NCI-H1092 treated with DMSO at 0.1 percent for 48 hours (cell line): ENCODE results near the gene EIF4B.

Experiments
- DNase-seq: peaks from one replicate; lab custom pipeline; 2025; lab: John Stamatoyannopoulos, UW

EIF4B gene

DNA sequence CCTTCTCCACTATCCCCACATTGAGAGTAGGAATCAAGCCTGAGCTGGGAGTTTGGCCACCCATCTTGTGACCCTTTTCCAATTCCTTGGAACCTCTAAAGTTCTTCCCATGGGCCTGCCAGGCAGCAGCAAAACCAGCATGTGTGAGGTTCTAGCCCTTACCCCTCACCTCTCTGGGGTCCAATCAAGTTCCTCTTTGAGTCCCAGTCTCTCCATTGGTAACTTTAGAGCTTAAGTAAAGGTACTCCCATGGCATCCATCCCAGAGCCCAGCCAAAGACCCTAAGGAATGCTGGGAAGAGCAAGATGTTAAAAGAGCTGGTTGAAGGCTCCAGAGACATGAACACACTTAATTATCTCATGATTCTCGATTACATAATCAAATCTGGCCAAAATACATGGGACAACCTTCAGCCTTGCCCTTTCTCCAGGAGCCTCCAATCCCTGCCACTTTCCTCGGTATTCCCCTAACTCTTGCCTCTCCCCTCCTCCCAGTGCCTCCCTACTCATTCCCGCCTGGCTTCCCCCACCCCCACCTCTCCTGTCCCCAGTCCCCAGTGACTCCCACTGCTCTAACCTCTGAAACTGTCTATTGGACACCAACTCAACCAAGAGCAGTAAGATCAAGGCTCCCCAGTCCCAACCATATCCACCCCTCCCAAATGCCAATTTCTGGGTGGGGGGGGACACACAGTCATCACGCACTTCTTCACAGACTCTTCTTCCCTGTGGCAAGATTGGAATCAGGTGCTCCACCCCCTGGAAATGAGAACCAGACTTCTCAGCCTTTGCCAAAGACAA is 38.8 kb downstream of the EIF4B start:
- no peak for DNase-seq

DNA sequence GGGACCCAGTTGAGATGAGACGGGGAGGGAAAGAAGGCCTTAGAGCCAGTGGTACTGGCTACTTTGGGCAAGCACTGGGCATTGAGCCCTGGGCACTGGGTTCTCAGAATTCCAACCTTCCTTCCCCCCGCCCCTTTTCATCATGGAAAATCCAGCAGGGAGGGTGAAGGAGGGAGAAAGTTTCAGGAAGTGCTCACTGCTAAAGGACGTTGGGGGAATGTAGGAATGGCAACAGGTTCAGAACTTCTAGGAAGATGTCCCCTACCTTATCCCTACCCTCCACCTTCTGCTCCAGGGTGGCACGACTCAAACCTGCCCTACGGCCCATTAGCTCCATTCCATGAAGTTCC is 39.4 kb downstream of the EIF4B start:
- no peak for DNase-seq

DNA sequence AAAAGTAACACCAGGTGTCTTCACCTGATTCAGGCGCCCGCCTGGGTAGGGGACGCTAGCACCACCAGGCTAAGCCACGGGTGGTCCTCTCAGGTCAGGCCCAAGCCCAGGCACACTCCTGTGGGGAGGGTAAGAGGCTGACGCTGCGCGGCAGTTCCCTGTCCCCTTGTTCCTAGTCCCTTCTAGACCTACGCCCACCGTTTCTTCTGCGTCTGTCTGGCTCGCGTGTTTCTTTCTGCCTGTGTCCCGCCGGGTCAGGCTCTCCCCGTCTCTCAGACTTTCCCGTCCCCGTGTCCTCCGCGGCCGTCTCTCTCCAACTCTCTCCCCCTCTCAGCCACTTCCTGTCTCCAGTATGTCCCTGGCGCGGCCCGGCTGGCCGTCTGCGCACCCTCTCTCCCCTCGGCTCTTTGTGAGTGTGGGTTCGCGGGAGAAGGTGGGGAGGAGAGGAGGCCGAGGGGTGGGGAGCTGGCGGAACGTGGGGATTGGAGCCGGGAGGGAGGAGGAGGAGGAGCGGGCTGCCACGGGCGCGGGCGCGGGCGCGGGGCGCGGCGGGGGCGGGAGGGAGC is 40.5 kb downstream of the EIF4B start:
- peak; percentile 54 for DNase-seq

DNA sequence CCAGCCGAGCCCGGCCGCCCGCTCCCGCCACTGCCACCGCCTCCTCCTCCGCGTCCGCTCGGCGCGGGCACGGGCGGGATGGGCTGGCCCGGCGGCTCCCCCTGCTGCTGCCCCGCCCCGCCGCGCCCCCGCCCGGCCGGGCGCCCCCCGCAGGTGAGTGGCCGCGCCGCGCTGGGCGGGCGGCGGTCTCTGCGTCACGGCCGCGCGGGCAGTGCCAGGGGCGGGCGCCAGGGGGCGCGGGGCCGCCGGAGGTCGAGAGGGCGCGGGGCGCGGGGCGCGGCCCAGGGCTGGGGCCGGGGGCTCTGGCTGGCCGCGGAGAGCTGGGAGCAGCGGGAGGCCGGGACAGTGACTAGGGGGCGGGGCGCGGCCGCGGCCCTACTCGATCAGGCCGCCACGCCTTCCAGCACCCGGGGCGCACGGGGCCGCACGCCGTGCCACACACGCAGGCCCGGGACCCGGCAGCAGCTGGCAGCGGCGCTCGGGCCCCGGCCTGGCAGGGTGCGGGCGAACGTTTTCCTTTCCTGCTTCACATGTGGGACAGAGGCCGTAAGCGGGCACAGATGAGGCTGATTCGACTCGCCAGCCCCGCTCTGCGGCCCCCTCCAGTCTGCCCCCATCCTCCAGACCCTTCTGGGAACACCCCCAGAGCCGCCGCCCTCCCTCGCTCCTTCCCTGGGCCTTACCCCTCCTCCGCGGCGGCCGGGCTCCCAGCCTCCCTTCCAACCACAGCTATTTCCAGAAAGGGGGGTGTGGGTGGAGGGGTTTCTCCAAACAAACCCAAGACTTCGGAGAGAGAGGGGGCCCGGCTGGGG is 41.2 kb downstream of the EIF4B start:
- peak; percentile 54 for DNase-seq

DNA sequence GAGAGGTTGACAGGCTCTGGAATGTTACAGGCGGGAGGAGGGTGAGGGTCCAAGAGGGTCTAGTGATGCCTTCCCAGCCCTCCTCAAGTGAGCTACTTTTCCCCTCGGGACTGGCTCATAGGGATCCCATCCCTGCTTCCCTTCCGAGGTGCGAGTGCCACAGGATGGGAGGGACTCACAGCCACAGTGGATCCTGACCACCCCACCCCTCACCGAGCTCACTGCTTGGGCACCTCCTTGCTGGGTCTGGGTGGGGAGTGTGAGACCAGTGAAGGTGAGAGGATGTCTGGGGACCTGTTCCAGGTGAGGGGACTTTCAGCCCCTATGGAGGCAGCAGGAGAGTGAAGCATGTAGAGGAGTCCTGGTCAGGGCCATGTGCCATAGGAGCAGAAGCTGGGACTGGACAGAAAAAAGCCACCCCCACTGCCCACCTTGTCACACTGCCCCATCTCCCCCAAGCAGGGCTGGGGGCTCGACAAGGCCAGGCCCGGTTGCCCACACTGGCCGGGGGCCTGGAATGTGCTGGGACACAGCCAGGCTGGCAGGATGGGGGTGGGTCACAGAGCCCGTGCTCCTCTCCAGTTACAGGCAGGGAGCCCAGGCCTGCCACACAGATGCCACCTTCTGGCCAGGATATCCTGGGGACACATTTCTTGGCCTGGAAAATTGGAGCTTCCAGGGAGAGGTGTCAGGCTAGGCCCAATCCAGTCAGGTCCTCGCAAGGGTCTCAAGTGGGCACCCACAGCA is 42.0 kb downstream of the EIF4B start:
- peak; percentile 6 for DNase-seq

DNA sequence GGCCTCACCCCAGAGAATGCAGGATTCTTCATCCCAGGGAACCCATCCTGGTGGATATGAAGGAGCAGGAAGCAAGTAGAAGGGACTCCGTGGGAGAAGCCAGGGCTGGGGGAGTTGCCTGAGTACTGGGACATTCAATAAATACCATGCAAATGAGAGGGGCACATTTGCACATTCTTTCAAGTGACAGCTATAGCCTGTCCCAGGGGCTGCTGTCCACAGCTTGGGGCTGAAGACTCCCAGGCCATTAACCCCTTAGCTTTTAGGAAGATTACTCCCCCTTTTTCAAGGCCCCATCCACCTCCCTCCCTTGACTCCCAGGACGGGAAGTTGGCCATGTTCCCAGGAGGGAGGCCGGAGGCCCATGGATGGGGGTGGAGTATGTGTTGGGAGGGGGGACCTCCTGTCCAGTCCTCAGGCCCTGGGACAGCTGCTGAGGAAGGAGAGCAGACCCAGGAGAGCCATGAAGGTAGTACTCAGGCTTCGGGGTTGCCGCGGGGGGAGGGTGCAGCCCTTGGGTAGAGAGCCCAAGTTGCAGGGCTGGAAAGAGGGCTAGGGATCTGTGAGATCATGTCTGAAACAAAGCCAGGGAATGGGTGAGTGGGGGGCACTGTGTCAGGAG is 42.6 kb downstream of the EIF4B start:
- DNase-seq = no peak

DNA sequence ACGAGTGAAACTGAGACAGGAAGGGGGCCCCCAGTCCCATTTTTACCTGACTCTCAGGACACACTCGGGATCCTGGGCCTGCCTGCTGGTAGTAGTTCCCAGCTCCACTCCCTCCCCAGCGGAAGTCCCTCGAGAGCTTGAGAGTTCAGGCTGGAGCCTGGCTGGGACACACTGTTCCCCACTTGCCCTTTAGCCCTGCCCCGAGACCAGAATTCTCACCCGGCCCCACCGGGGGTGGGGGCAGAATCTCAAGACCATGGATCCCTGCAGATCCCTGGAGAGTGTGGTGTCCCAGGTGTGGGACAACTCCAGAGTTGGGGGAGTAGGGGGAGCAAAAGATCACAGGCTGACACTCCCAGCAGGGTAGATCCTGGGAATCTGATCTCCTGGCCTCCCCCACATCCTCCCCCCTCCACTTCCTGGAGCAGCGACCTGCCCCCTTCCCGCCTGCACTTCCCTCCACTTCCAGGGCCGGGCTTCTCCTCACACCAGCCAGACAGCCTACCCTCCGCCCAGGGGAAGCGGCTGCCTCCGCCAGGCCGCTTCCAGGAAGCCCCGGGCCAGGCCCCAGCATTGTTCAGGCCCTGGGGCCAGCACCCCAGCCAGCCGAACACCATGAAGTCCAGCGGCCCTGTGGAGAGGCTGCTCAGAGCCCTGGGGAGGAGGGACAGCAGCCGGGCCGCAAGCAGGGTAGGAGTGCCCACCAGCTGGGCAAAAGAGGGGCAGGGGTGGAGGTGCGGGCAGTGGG is 43.5 kb downstream of the EIF4B start, which contains the start of gene TNS2:
Gene TNS2 (plus strand): TSS at position 495 of the 748 bp plus-strand sequence. CDS start 121 bp downstream, at position 616.
- peak; percentile 17 for DNase-seq

DNA sequence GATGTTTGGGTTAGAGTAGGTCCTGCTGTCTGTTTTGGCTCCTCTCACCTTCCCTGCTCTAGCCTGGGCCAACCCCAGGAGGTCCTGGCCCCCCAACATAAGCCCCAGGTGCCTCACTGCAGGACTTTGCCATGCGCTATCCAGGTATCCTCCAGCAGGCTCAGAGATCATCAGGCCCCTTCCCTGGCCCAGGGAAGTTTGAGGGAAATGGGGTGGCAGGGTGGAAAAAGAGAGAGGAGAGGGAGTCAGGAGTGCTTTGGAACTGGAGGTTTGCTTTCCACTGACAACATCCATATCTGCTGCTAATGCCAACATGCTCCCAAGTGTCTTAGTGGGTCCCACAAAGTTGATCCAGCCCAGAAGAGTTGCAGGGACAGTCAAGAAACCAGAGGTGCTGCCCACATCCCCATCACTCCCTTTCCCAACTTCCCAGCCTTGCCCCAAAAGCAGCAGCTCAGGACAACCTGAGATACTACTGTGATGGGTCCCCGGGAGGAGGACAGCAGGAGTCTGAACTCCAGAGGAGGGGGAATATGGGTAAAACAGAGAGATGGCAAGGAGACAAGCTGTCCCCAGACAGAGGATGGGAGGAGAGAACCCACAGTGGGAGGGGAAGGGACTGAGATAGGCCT is 44.3 kb downstream of the EIF4B start:
- no peak for DNase-seq

DNA sequence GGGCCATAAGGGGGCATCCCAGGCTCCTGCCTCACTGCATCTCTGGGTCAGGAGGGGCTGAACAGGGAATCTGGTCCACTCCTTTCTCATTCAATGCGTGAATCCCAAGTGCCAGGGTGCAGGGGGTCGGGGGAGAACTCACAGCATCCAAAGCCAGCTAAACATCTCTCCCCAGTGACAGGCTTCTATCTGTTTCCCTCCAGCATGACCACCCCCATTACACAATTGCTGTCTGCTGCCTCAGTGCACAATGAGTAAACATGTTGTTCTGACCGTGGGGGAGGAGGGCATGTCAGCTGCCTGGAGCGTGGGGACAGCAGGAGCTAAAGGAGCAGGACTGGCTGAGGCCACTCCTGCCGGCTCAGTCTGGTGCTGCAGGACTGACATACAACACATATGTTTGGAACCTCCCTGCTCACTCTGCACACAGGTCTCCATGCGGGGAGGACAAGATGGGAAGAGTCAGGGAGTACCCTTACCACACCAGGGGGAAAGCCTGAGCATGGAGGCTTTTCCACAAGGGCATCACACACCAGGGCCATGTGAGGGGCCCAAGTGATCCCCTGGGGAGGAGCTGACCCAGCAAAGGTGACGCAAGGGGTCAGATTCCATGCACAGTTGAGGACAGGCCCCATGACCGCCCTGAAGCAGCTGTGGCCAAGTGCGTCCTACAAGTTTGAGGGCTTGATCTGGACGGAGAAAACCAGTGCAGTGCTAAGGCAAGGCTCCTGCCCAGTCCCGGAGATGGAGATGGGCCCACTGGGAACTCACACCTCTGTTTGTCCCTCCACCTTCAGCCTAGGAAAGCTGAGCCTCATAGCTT is 45.0 kb downstream of the EIF4B start:
- DNase-seq = peak; percentile 9

DNA sequence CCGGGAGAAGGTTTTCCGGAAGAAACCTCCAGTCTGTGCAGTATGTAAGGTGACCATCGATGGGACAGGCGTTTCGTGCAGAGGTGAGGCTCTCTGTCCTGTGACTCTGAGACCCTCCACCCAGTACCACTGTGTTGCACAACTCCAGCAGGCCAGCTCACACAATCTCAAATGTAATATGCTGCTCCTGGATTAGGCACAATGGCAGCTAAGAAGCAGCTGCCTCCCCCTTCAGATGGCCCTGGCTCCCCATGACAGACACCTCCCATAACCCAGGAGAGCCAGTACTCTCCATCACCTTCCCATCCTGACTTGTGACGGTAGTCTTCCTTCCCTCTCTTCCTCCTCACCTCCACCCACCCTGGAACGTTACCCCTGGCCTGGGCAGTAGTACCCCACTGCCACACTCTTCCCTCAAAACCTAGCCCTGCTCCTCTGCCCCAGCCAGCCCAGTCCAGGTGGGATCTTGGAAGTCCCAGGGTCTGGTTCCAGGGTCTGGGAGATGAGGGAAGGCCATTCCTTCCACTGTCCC is 45.7 kb downstream of the EIF4B start:
- DNase-seq = no peak

DNA sequence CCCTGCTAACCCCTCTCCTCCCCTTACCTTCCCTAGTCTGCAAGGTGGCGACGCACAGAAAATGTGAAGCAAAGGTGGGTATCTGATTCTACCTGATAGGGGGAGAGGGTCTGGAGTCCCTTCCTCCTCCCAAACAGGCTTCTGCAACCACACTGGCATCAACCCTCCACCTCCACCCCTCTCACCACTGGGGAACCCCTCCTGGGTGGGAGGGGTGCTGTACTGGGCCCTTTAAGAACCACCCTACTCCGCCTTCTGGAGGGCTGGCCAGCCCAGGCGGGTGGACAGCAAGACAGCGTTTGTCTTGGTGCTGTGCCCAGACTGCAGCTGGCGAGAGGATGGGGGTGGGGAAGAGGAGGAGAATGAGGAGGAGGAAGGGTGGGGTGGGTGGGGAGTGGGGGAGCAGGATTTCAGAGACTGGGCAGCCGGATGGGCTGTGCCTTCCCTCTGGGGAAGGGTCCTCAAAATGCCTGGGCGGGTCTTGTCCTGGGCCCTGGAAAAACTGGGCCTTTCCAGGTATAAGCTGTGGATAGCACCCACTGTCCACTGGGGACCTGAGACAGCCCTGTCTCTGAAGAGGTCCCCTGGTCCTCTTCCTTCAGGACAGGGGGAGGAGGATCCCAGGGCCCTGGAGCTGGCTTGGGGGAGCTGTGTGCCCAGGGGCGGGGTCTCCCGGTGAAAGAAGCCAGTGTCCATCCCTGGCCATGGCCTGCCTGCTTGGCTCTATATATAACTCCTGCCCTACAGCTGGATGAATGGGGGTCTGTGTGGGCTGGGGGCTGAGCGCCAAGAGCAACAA is 46.4 kb downstream of the EIF4B start:
- peak; percentile 73 for DNase-seq

DNA sequence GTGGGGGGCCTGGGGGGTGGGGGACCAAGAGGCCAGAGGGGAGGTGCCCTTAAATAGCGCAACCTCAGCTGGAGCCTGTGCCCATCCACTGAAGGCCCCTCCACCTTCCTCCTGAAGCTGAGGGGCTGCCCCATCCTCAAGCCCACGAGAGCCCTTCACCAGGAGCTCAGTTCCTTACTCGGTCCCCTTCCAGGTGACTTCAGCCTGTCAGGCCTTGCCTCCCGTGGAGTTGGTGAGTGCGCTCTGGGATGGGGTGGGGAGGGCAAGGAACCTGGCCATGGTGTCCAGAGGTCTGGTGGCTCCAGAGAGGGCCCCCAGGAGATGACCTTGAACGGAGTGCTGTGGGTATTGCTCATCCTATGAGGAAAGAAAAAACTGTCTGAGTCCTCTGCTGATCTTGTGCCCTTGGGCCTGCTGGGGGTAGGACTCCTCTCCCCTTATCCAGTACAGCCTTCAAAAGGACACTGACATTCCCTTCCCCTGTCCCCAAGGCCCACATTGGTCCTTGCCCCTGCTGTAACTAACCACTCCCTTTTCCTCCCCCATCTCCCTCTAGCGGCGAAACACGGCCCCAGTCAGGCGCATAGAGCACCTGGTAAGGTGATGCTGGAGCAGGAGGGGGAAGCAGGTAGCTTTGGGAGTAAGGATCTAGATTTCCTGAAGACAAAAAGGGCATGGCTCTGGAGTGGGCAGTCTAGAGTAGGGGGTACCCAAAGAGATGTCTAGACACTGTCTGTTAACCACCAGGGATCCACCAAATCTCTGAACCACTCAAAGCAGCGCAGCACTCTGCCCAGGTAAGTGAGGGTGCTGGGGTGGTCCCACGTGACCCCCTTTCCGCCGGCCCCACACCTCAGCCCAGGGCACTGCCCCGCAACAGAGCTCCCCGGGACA is 47.2 kb downstream of the EIF4B start:
- peak; percentile 37 for DNase-seq

DNA sequence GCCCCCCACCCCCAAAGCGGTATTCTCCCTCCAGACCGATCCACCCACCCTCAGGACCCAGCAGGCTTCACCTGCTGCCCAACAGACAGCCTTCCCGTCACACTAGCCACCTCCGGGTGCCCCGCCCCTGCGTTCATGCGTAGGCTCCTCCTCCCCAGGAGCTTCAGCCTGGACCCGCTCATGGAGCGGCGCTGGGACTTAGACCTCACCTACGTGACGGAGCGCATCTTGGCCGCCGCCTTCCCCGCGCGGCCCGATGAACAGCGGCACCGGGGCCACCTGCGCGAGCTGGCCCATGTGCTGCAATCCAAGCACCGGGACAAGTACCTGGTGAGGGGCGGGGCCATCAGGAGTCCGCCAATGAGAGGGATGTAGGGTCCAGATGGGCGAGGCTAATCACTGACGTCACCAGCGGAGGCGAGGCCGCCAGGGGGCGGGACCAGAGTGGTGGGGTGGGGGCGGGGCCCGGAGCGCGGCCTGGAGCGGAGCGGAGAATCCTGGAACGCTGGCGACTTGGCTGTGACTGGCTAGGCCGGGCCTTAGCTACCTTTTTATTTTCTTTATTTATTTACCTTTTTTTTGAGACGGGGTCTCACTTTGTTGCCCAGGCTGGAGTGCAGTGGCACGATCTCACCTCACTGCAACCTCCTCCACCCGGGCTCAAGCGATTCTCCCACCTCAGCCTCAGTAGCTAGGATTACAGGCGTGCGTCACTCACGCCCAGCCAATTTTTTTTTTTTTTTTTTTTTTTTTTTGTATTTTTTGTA is 48.0 kb downstream of the EIF4B start:
- peak; percentile 89 for DNase-seq

DNA sequence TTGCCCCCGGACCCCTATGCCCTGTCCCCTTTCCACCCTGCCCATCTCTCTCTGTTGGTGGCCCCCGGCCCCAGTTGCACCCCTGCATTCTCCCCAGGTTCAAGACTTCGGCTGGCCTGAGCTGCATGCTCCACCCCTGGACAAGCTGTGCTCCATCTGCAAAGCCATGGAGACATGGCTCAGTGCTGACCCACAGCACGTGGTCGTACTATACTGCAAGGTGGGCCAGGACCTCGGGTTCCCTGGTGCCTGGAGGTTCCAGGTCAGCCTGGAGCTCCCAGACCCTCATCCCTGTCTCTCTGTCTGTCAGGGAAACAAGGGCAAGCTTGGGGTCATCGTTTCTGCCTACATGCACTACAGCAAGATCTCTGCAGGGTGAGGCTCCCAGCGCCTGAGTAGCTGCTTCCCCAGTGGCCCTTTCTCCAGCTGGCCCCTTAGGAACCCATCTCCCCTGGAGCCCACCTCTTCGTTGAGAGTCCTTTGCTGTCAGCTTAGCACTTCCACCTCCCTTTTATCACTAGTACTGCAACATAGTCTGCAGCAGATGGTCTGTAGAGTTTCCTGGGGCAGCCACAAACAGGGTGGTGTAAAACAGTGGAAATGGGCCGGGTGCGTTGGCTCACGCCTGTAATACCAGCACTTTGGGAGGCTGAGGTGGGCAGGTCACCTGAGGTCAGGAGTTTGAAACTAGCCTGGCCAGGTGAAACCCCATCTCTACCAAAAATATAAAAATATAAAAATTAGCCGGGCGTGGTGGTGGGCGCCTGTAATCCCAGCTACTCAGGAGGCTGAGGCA is 49.4 kb downstream of the EIF4B start:
- DNase-seq = no peak

DNA sequence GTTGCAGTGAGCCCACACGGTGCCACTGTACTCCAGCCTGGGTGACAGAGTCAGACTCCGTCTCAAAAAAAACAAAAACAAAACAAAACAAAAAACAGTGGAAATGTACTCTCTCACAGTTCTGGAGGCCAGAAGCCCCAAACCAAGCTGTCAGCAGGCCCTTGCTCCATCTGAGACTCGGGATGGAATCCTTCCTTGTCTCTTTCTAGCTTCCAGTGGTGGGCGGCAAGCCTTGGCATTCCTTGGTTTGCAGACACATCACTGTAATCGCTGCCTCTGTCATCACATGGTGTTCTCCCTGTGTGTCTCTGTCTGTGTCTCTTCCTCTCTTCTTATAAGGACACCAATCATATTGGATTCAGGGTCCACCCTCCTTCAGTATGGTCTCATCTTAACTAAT is 50.0 kb downstream of the EIF4B start:
- no peak for DNase-seq

DNA sequence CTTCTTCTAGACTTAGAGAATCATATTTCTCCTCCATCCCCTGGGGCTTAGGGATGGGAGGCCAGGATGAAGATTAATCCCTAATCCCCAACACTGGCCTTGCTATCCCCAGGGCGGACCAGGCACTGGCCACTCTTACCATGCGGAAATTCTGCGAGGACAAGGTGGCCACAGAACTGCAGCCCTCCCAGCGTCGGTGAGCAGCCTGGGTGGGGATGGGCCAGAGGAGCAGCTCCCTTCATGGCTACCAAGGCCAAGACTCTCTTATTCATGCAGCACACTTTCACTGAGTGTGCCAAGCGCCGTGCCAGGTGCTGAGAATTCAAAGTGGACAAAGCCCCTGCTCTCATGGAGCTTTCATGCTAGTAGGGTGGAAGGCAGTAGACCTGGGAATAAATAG is 50.6 kb downstream of the EIF4B start:
- no peak for DNase-seq
